HG03066 (cell line): ENCODE measurements around the gene CLCNKA.
"Not testable (repeated sequence)": the region's sequence is repeated elsewhere in the genome, so short reads cannot be mapped to it uniquely, and the experiment has no call there.

Experiments
- ATAC-seq: cut with Tn5 transposase; IDR thresholded peaks from one replicate; pipeline ENCODE4 v1.9.1; 2021; ENCODE audit warnings: low read depth; ENCODE audit not compliant: unreplicated experiment

Gene CLCNKA

GRCh38 chr1:16057314-16057915 lies 35.6 kb downstream of the CLCNKA start:
- not testable (repeated sequence) for ATAC-seq

GRCh38 chr1:16058394-16059120 lies 36.7 kb downstream of the CLCNKA start:
- not testable (repeated sequence) for ATAC-seq

- no peak for ATAC-seq
These were observed 39.4 kb downstream of the CLCNKA start for GRCh38 chr1:16061266-16061665.

GRCh38 chr1:16061989-16062686 lies 40.3 kb downstream of the CLCNKA start:
- not testable (repeated sequence) for ATAC-seq

GRCh38 chr1:16062687-16063075 lies 40.8 kb downstream of the CLCNKA start:
- not testable (repeated sequence) for ATAC-seq

- no peak for ATAC-seq
These were observed 41.5 kb downstream of the CLCNKA start for GRCh38 chr1:16063226-16063829.

GRCh38 chr1:16063921-16064320 lies 42.1 kb downstream of the CLCNKA start:
- ATAC-seq: no peak

- no peak for ATAC-seq
These were observed 42.9 kb downstream of the CLCNKA start for GRCh38 chr1:16064536-16065268.

GRCh38 chr1:16065269-16065576 lies 43.4 kb downstream of the CLCNKA start:
- no peak for ATAC-seq

GRCh38 chr1:16066245-16066644 lies 44.4 kb downstream of the CLCNKA start:
- ATAC-seq: no peak

GRCh38 chr1:16067127-16067768 lies 45.4 kb downstream of the CLCNKA start:
- ATAC-seq: no peak

GRCh38 chr1:16067933-16068332 lies 46.1 kb downstream of the CLCNKA start:
- ATAC-seq: no peak

- no peak for ATAC-seq
These were observed 46.8 kb downstream of the CLCNKA start for GRCh38 chr1:16068356-16069270.

- ATAC-seq: no peak
These were observed 49.0 kb downstream of the CLCNKA start for GRCh38 chr1:16070640-16071355.

GRCh38 chr1:16071614-16072013 lies 49.8 kb downstream of the CLCNKA start:
- ATAC-seq: no peak

- no peak for ATAC-seq
These were observed 50.3 kb downstream of the CLCNKA start for GRCh38 chr1:16072095-16072494.

GRCh38 chr1:16072616-16073484 lies 51.0 kb downstream of the CLCNKA start:
- no peak for ATAC-seq
